GM21390 (cell line): ENCODE results near the gene NUDT3.
"Not testable (repeated sequence)": the region's sequence is repeated elsewhere in the genome, so short reads cannot be mapped to it uniquely, and the experiment has no call there.

Experiments
- ATAC-seq: cut with Tn5 transposase; IDR thresholded peaks from one replicate; pipeline ENCODE4 v1.9.1; 2021; ENCODE audit not compliant: unreplicated experiment

Gene NUDT3

DNA sequence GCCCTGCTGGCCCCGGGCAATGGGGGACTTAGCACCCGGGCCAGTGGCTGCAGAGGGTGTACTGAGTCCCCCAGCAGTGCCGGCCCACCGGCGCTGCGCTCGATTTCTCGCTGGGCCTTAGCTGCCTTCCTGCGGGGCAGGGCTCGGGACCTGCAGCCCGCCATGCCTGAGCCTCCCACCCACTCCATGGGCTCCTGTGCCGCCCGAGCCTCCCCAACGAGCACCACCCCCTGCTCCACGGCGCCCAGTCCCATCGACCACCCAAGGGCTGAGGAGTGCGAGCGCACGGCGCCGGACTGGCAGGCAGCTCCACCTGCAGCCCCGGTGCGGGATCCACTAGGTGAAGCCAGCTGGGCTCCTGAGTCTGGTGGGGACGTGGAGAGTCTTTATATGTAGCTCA is 123.3 kb downstream of the NUDT3 start:
- not testable (repeated sequence) for ATAC-seq

DNA sequence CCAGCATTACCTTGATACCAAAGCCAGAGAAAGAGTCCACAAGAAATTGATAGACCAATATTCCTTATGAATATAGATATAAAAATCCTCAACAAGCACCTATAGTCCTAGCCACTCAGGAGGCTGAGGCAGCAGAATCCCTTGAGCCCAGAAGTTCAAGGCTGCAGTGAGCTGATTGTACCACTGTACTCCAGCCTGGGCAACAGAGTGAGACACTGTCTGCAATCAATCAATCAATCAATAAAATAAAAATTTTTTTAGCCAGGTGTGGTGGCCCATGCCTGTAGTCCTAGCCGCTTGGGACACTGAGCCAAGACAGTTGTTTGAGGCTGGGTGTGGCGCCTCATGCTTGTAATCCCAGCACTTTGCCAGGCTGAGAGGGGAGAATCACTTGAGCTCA is 124.7 kb downstream of the NUDT3 start:
- no peak for ATAC-seq

DNA sequence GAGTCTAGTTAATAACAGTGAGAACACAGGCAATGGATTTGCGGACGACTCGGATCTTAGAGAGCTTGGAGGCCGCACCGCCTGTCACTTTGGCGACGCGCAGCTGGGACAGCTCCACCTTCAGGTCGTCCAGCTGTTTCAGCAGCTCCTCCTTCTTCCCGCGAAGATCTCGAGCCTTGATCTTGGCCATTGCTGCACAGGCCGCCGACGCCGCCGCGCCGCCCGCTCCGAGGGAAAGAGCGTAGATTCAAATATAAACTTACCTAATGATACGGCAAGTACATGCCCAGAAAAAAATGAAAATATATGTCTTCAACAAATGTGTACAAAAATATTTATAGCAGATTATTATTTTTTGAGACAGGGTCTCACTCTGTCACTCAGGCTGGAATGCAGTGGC is 129.0 kb downstream of the NUDT3 start:
- ATAC-seq, result not testable (repeated sequence)

DNA sequence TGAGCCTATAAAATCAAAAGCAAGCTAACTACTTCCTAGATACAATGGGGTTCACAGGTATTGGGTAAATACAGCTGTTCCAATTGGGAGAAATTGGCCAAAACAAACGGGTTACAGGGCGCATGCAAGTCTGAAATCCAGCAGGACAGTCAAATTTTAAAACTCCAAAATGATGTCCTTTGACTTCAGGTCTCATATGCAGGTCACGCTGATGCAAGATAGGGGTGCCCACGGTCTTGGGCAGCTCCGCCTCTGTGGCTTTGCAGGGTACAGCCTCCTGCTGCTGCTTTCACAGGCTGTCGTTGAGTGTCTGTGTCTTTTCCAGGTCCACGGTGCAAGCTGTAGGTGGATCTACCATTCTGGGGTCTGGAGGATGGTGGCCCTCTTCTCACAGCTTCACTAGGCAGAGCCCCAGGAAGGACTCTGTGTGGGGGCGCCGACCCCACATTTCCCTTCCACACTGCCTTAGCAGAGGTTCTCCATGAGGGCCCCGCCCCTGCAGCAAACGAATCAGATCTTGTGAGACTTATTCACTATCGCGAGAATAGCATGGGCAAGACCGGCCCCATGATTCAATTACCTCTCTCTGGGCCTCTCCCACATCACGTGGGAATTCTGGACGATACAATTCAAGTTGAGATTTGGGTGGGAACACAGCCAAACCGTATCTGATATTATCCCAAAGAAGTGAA is 131.7 kb downstream of the NUDT3 start:
- no peak for ATAC-seq

DNA sequence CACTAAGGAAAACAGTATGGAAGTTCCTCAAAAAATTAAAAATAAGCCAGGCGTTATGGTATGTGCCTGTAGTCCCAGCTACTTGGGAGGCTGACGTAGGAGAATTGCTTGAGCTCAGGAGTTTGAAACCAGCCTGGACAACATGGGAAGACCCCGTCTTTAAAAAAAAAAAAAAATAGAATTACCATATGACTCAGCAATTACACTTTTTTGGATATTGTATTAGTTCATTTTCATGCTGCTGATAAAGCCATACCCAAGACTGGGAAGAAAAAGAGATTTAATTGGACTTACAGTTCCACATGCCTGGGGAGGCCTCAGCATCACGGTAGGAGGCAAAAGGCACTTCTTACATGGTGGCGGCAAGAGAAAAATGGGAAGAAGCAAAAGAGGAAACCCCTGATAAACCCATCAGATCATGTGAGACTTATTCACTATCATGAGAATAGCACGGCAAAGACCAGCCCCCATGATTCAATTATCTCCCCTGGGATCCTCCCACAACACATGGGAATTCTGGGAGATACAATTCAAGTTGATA is 132.9 kb downstream of the NUDT3 start:
- ATAC-seq, result no peak

DNA sequence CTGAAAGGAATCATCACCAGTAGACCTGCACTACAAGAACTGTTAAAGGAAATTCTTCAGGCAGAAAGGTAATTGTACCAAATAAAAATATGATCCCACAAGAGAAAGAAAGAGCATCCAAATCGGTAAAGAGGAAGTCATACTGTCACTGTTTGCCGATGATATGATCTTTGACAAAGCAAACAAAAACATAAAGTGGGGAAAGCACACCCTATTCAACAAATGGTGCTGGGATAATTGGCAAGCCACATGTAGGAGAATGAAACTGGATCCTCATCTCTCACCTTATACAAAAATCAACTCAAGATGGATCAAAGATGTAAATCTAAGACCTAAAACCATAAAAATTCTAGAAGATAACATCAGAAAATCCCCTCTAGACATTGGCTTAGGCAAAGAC is 140.1 kb downstream of the NUDT3 start:
- ATAC-seq, result not testable (repeated sequence)

DNA sequence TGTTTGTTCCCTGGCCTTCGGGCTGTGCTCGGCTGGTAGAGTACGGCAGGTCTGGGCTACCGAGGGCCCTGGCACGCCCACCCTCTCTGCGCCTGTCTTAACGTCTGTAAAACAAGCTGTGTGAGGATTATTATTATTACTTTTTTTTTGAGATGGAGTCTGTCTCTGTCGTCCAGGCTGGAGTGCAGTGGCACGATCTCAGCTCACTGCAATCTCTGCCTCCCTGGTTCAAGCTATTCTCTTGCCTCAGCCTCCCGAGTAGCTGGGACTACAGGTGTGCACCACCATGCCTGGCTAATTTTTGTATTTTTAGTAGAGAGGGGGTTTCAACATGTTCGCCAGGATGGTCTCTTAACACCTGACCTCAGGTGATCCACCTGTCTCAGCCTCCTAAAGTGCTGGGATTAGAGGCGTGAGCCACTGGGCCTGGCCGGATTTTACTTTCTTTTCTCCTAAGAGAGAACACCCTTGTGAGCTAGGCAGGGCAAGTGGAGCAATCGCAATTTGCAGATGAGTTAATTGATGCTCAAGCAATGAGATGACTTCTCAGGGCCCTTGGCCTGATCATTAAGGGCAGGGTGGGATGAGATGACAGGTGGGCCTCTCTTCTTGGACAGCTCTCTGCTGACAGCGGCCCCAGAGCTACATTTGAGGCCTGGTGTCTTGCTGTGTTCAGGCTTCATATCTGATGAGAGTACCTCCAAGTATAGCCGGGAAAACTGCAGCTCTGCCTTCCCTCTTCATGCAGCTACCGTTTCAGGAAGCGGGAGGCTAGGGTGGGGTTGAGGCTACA is 142.8 kb downstream of the NUDT3 start:
- peak; percentile 35 for ATAC-seq

DNA sequence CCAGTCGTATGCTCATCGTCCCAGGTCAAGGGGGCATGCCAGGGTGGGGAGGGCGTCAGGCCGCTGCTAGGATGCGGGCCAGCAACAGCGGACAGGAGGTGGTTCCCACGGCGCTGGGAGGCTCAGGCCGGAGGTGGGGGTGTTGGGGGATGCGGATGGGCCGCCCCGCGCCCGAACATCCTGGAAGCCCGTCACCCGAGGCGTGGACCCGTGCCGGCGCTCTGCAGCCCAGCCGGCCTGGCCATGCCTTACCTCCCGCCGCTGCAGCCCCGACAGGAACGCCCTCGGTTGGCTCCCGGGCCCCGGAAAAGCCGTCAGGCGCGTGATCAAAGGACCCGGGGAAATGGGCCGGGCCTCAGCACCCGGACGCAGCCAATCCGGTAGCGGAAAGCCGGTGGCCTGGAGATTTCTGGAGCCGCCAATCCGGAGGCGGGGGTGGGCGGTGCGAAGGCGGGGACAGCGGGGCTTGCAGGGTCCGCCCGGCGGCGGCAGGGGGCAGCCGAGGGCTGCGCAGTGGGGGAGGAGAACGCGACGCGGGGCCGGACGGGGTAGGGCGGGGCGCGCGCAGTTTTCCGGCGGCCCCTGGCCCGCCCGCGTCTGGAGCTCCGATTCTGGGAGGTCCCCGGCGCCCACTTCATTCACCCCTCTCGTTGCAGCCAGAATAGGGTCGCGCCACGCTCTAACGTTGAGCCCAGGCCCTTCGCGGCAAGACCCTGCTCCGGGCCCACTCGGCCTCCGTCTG is 143.6 kb downstream of the NUDT3 start, which contains the start of gene SMIM29:
Gene SMIM29, minus strand, starts transcription at position 280 of the 742 bp plus-strand sequence. CDS start 1,215 bp downstream, outside the sequence.
- ATAC-seq, result peak; percentile 74

DNA sequence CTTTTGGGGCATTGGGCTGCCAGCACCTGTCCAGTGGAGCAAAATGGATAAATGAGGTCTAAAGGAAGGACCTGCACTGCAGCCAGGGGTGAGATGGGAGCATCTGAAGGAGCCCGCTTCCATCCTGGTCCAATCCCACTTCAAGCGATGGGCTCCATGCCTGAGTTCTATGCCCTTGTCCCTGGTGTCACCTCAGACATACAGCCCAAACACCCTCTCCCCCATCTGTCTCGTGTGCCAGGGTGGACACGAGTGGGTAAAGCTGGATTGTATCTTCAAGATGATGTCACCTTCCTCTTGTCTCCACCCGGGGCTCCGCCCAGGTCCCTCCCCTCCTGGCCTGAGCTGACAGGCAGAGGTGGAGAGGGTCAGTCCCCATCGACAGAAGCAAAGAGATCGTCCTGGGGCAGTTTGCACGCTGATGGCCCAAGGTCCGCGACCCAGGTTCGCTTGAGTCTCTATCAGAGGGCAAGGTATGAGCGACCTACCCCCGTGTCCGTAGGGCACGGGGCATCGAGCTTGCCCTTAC is 144.2 kb downstream of the NUDT3 start:
- no peak for ATAC-seq

DNA sequence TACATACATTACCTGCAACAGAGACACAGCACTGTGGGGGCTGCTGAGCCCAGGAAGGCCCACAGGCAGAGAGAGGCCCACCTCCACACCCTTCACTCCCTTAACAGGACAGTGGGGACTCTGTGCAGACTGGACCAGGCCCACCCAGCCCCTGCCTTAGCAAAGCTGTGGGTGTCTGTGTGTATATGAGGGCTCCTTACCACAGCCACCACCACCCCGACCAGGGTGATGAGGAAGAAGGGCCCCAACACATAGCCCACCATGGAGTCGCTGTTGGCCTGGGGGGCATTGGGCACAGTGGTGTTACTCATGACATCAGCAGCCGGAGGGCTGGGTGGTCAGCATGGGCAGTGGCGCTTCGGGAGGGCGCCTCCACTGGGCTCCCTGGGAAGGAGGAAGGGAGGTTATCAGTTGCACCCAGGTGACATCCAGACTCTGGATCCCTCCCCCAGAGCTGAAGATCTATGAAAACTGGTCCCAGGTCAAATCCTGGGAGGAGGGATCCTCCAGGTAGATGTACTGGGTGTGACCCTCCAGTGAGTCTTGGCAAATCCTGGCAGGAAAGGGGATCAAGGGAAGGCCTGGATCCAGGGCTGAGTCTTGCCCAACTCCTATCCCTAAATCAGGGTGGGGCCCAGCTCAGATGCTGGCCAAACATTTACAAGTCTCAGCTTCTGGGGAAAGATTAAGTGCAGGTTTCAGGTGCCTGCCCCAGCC is 144.8 kb downstream of the NUDT3 start:
- ATAC-seq, result no peak

DNA sequence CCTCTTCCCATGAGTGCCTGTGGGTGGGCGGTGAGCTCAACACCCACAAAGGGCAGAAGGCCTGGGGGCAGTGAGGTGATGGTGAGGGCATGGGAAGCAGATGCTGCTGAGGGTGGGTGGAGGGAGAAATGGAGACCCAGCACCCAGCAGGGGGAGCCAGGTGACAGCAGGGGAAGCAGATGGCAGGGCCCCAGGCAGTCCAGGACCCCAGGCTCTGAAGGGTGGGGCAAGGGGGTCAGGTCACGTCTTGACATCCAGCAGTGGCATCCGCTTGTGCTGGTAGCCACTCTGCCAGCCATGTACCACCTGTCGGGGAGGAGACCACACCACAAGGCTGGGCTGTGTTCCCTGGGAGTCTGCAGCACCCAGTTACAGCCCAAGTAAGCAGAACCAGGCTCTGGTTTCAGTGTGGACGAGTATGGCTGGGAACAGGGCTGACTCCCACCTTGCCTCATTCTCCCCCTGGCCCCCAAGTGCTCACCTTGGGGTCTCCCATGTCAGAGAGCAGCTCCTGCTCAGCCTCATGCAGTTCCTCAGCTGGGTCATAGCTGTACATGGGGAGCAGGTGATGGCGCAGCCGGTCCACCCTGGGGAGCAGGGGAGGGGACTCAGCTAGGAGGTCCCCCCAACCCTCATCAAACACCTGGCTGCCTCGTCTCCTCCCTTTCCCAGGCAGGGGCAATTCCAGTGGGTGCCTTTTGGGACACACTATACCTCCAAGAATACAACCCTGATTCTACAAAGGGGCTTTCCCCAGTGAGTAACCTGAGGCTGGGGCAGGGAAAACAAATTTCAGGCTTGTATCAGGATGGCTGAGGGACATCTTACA is 145.7 kb downstream of the NUDT3 start:
- no peak for ATAC-seq

DNA sequence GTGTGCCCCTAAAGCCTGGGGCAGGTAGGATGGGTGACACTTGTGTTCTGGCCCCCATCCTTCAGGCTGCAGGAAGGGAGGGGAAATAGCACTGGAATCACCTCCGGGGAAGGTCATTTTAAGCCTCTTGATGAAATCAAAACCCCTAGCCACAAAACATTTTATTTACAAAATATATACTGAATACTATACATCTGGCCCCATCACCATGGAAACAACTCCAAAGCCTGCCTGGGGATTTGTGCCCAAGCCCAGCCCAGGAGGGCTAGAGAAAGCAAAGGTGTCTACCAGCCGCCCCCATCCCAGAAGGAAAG is 146.3 kb downstream of the NUDT3 start:
- ATAC-seq, result no peak

DNA sequence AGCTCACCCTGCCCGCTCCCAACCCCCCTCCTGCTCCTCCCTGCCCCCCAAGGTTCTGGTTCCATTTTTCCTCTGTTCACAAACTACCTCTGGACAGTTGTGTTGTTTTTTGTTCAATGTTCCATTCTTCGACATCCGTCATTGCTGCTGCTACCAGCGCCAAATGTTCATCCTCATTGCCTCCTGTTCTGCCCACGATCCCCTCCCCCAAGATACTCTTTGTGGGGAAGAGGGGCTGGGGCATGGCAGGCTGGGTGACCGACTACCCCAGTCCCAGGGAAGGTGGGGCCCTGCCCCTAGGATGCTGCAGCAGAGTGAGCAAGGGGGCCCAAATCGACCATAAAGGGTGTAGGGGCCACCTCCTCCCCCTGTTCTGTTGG is 146.7 kb downstream of the NUDT3 start:
- not testable (repeated sequence) for ATAC-seq

DNA sequence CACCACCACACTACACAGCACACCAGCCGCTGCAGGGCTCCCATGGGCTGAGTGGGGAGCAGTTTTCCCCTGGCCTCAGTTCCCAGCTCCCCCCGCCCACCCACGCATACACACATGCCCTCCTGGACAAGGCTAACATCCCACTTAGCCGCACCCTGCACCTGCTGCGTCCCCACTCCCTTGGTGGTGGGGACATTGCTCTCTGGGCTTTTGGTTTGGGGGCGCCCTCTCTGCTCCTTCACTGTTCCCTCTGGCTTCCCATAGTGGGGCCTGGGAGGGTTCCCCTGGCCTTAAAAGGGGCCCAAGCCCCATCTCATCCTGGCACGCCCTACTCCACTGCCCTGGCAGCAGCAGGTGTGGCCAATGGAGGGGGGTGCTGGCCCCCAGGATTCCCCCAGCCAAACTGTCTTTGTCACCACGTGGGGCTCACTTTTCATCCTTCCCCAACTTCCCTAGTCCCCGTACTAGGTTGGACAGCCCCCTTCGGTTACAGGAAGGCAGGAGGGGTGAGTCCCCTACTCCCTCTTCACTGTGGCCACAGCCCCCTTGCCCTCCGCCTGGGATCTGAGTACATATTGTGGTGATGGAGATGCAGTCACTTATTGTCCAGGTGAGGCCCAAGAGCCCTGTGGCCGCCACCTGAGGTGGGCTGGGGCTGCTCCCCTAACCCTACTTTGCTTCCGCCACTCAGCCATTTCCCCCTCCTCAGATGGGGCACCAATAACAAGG is 147.3 kb downstream of the NUDT3 start:
- ATAC-seq, result not testable (repeated sequence)

DNA sequence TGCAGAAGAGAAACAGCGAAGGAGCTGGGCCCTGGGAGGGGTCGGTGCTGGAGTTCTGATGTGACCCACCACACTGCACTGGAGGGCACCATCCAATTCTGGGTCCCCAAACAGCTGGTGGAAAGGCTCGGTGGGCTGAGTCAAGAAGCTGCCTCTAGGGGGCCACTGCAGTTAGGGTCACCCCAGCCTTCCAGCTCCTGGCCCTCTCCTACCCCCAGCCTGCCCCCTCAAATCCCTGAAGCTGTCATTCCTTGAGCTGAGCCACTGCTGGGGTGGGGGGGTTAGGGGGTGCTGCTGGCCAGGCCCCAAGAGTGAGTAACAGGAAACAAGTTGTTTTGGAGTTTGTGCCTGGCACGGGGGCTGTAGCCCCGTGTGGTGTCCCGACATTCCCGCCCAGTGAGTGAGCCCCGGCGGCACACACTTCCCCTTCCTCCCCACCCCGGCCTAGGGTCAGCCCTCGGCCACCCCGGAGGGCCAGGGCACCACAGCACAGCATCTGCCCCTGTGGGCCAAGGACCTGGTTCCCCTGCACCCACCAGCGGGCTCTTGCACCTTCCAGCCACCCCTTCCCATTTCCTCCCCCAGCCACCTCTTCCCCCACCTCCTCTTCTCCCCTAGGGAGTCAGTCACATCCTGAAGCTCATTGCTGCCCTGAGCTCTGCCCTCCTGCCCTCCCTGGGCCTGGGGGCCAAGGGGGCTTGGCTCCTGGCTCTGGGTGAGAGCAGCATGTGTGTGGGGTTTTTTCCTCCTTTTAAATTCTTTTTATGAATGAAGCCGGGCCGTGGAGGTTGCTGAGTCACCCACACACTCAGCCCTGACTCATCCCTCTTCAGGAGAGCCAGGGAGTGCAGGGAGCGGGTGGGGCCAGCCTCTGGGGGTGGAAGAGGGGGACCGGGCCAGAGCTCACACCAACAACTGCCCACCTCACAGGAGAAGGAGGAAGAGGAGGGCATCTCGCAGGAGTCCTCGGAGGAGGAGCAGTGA is 148.3 kb downstream of the NUDT3 start:
- no peak for ATAC-seq

DNA sequence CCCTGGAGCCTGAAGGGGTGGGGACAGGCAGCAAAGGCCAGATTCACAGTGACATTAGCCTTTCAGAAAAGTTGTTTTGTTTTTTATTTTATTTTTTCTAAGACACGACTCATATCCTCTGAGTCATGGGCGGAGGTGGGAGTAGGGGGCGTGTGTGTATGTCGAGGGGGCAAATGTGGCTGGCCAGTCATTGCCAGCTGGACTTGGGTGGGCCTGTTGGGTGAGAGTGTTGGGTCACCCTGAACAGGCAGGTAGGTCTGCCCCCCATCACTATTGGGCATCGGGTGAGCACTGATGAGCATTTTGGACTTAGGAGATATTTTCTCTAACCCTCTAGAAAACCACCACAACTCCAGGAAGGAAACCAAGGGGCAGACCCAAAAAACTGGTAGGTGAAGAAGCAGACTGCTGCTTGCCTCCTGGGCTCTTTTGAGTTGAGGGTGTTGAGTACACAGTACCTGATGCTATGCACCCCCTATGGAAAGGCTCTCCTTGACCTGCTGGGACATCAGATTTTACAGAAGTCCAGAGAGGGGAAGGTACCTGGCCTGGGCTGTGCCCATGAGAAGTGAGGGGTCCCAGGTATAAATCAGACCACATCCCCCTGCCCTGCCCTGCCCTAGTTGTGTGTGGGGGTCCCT is 149.2 kb downstream of the NUDT3 start:
- ATAC-seq, result no peak
